ENCODE results near the gene TMA7.

GRCh38 chr3:48468329-48468731 is 28.3 kb downstream of the TMA7 start:
- TF ChIP-seq CTCF (IDR thresholded peaks at IDR 0.05), result no peak
- no peak for TF ChIP-seq POLR2A (IDR thresholded peaks at IDR 0.05)
- TF ChIP-seq POLR2AphosphoS5 (IDR thresholded peaks at IDR 0.05), result peak in 1 of 3 donors; percentile 7
- no peak for TF ChIP-seq EP300 (IDR thresholded peaks at IDR 0.05; ENCODE audit: low read depth)
